Measurements from ENCODE around the gene GAPT.

DNA sequence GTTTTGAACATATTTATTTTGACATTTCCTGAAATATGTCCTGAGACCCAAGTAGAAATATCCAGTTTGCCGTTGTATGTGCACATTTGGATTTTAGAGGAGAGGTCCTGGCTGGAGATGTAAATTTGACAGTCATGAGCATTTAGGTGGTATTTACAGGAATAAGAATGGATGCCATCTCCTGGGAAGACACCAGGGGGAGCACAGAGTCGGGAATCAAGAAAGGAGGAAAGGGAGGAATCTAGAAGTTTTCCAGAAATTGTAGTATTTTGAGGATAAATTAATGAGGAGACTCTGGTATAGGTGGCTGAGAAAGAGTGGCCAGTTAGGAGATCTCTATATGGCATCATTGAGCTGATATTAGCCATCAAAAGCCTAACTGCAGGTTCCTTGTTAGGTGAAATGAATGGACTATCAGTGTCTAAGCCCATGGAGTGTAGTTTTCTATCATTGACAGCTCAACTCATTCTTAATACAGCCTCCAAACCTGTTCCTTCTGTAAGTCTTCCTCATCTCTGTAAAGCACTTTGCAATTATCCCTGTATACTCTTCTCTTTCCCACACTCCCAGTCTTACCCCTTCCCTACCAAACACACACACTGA, 7.2 kb downstream of the GAPT start:
- TF ChIP-seq POLR2A (IDR thresholded peaks at IDR 0.05), result no peak
- TF ChIP-seq, protein P1, sequence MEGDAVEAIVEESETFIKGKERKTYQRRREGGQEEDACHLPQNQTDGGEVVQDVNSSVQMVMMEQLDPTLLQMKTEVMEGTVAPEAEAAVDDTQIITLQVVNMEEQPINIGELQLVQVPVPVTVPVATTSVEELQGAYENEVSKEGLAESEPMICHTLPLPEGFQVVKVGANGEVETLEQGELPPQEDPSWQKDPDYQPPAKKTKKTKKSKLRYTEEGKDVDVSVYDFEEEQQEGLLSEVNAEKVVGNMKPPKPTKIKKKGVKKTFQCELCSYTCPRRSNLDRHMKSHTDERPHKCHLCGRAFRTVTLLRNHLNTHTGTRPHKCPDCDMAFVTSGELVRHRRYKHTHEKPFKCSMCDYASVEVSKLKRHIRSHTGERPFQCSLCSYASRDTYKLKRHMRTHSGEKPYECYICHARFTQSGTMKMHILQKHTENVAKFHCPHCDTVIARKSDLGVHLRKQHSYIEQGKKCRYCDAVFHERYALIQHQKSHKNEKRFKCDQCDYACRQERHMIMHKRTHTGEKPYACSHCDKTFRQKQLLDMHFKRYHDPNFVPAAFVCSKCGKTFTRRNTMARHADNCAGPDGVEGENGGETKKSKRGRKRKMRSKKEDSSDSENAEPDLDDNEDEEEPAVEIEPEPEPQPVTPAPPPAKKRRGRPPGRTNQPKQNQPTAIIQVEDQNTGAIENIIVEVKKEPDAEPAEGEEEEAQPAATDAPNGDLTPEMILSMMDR (IDR thresholded peaks at IDR 0.05), result peak in 5 of 6 experiments; percentile 29 to 74 (median 63)
